ENCODE measurements around the gene CLDN10.

GRCh38 chr13:95510950-95511349 lies 41.6 kb upstream of the CLDN10 start:
- TF ChIP-seq CTCF (IDR thresholded peaks at IDR 0.05; ENCODE audit: insufficient read depth, low read depth, low read length) (no peak), EZH2 (IDR thresholded peaks at IDR 0.05; ENCODE audit: insufficient read depth, low read length) (no peak)

Data from astrocyte (in vitro differentiated cells and primary cell).